Right renal pelvis (tissue), 4 donors: ENCODE results near the gene MAPK13. TPM values are rescaled to one million over a fixed set of nuclear protein-coding genes. Genes with fewer than 3 reads are reported as not detected.

Source experiments
- polyA plus RNA-seq, 4 donors: library from polyadenylated mRNA; unstranded; fragments of 120-200 nt; gene quantifications; one replicate each; pipeline ENCODE4 v1.2.1, GENCODE V29; 2013; ENCODE audit not compliant: insufficient read length in 4 of 4

MAPK13 gene
- polyA plus RNA-seq, 4 donors, result 20.7 to 24.5 (median 21.6) TPM

Other genes starting within 250 kb of the MAPK13 start
- gene SRPK1, start 209.4 kb upstream of the MAPK13 start, polyA plus RNA-seq, result 10 to 100 TPM; 40.3 to 51.9 (median 49.4) TPM
- gene SLC26A8, start 105.9 kb upstream of the MAPK13 start, polyA plus RNA-seq, result under 1 TPM; 0.12 to 0.27 (median 0.23) TPM
- 10 to 100 TPM; 48.2 to 58.3 (median 57.3) TPM for gene MAPK14, start 102.7 kb upstream of the MAPK13 start, polyA plus RNA-seq
- 10 to 100 TPM; 45.1 to 55.7 (median 52.9) TPM for gene BRPF3, start 66.2 kb downstream of the MAPK13 start, polyA plus RNA-seq
- 1 to 10 TPM; 2.2 to 2.8 (median 2.6) TPM for gene PNPLA1, start 139.5 kb downstream of the MAPK13 start, polyA plus RNA-seq
- under 1 TPM; 0.07 to 0.33 (median 0.22) TPM for gene BNIP5, start 206.4 kb downstream of the MAPK13 start, polyA plus RNA-seq